Measurements from ENCODE around the gene AUTS2.

The AUTS2 gene

DNA sequence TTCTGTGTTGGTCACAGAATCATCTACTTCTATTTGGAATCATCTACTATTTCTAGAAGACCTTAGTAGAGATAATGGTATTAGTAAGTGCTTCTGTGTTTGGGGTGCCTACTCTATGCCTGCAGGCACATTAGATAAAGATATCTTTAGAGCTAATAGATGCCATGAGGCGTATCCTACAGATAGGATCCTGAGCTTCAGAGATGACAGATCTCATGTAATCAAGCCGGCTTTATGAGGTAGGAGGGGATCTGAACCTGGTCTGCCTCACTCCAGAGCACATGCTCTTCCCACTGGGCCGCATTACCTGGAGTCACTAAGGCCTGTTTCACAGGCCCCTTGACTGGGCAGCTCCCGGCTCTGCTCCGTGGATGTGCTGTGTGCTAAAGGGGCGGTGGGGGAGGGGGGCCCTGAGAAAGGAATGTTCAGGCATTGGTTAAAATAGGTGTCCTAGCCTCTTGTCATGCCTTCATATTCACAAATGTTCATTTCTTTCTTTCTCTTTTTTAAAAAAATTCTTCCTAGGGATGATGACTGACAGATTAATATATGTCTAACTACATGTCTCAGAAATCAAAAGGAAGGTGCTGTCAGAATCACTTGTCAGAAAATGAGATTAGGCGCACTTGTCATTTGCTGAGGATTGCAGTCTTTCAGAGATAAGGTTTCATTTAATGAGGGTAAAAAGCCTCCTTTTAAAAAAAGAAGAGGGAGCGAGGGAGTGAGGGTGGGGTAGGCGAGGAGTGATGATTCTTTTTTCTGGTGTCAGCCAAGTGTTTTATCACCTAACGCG, 1075.7 kb downstream of the AUTS2 start:
- no peaks in the 10 kb centered on the region for H3K9me3 ChIP-seq (ENCODE audit: insufficient read depth, low read length)
- no peak overlapping the region for H3K9ac ChIP-seq (ENCODE audit: insufficient read length, low read depth)
- H3K4me3 ChIP-seq (ENCODE audit: insufficient read length, low read depth): no peak overlapping the region
- DNase-seq (ENCODE audit: low read depth, low spot score): no peak
- TF ChIP-seq SUZ12 (IDR thresholded peaks at IDR 0.05; ENCODE audit: extremely low read depth, insufficient read depth, insufficient read length): no peak
- no peak for TF ChIP-seq YY1 (IDR thresholded peaks at IDR 0.05; ENCODE audit: insufficient read depth, insufficient read length)
- no peak for TF ChIP-seq ZNF274 (IDR thresholded peaks at IDR 0.05; ENCODE audit: low read depth, low read length)
- no peaks in the 10 kb centered on the region for H3K4me1 ChIP-seq (ENCODE audit: insufficient read depth, insufficient read length)
- no peaks in the 10 kb centered on the region for H3K27me3 ChIP-seq (ENCODE audit: insufficient read depth, insufficient read length)
- no peaks in the 10 kb centered on the region for H3K36me3 ChIP-seq (ENCODE audit: insufficient read depth, insufficient read length, low read length)

DNA sequence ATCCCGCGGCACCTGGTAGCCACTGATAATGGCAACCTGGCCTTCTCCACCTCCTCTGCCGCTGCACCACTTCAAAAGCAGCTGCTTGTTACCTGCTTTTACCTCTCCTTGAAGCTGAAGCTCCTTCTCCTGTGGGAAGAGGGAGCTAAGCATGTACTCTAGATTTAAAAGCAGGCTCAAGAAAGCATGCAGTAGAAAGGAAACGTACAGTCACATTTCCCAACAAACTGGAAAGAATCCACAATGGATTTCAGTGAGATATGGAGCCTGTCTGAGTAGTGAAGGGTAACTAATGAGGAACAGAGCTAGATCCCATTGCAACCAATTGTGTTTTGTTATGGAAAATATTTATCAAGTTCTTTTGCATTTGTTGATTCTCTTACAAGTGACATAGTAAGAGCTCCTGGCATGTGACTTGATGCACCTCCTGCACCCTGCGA, 1076.3 kb downstream of the AUTS2 start:
- no peaks in the 10 kb centered on the region for H3K27me3 ChIP-seq (ENCODE audit: insufficient read depth, insufficient read length)
- H3K9me3 ChIP-seq (ENCODE audit: insufficient read depth, low read length): no peaks in the 10 kb centered on the region
- no peaks in the 10 kb centered on the region for H3K4me1 ChIP-seq (ENCODE audit: insufficient read depth, insufficient read length)
- H3K36me3 ChIP-seq (ENCODE audit: insufficient read depth, insufficient read length, low read length): no peaks in the 10 kb centered on the region
- no peak overlapping the region for H3K9ac ChIP-seq (ENCODE audit: insufficient read length, low read depth)
- no peak for TF ChIP-seq ZNF274 (IDR thresholded peaks at IDR 0.05; ENCODE audit: low read depth, low read length)
- TF ChIP-seq SUZ12 (IDR thresholded peaks at IDR 0.05; ENCODE audit: extremely low read depth, insufficient read depth, insufficient read length): no peak
- no peak for TF ChIP-seq YY1 (IDR thresholded peaks at IDR 0.05; ENCODE audit: insufficient read depth, insufficient read length)
- H3K4me3 ChIP-seq (ENCODE audit: insufficient read length, low read depth): no peak overlapping the region
- no peak for DNase-seq (ENCODE audit: low read depth, low spot score)

DNA sequence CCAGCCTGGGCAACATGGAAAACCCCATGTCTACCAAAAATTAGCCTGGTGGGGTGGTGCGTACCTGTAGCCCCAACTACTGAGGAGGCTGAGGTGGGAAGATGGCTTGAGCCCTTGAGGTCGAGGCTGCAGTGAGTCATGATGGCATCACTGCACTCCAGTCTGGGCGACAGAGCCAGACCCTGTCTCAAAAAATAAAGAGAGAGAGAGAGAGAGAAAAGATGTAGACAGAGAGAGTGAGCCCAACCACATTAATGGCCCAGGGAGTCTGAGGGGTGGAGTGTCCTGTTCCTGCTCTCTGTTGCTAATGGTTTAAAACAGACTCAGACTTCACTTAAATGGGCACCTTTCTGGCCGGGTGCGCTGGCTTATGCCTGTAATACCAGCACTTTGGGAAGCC, 1078.0 kb downstream of the AUTS2 start:
- no peak overlapping the region for H3K4me3 ChIP-seq (ENCODE audit: insufficient read length, low read depth)
- no peaks in the 10 kb centered on the region for H3K36me3 ChIP-seq (ENCODE audit: insufficient read depth, insufficient read length, low read length)
- H3K4me1 ChIP-seq (ENCODE audit: insufficient read depth, insufficient read length): no peaks in the 10 kb centered on the region
- H3K9me3 ChIP-seq (ENCODE audit: insufficient read depth, low read length): no peaks in the 10 kb centered on the region
- TF ChIP-seq ZNF274 (IDR thresholded peaks at IDR 0.05; ENCODE audit: low read depth, low read length) (no peak), SUZ12 (IDR thresholded peaks at IDR 0.05; ENCODE audit: extremely low read depth, insufficient read depth, insufficient read length) (no peak)
- H3K9ac ChIP-seq (ENCODE audit: insufficient read length, low read depth): no peak overlapping the region
- DNase-seq (ENCODE audit: low read depth, low spot score): no peak
- H3K27me3 ChIP-seq (ENCODE audit: insufficient read depth, insufficient read length): no peaks in the 10 kb centered on the region

DNA sequence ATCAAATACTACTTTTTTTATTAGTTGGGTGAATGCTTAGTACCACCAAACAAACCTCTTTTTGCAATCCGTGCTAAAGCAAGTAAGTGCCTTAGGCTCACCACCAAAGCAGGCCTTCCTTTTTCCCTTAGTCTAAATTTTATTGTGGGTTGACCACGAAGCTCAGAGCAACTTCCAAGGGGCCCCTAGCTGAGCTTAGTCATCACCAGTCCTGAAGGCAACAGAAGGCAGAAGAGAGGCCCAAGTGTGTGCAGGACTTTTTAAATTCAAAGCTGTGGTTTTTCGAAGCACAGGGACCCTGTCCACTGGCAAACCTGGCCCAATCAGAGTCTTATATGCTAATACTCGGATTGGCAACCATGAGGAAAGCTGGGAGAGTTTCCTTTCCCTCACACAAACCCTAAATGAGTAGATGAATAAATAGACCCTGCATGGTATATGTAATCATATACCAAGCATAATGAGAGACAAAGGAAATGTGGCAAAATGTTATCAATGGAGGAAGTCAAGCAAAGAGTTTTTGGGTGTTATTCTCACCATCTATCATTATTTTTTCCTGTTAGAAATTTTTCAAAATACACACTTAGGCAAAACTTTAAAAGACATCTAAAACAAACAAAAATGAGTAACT, 1080.5 kb downstream of the AUTS2 start:
- no peaks in the 10 kb centered on the region for H3K9me3 ChIP-seq (ENCODE audit: insufficient read depth, low read length)
- H3K4me1 ChIP-seq (ENCODE audit: insufficient read depth, insufficient read length): no peaks in the 10 kb centered on the region
- no peak overlapping the region for H3K4me3 ChIP-seq (ENCODE audit: insufficient read length, low read depth)
- H3K36me3 ChIP-seq (ENCODE audit: insufficient read depth, insufficient read length, low read length): no peaks in the 10 kb centered on the region
- DNase-seq (ENCODE audit: low read depth, low spot score): no peak
- TF ChIP-seq YY1 (IDR thresholded peaks at IDR 0.05; ENCODE audit: insufficient read depth, insufficient read length) (no peak), ZNF274 (IDR thresholded peaks at IDR 0.05; ENCODE audit: low read depth, low read length) (no peak), SUZ12 (IDR thresholded peaks at IDR 0.05; ENCODE audit: extremely low read depth, insufficient read depth, insufficient read length) (no peak)
- H3K9ac ChIP-seq (ENCODE audit: insufficient read length, low read depth): no peak overlapping the region
- H3K27me3 ChIP-seq (ENCODE audit: insufficient read depth, insufficient read length): peaks cover 6% of the 10 kb centered on the region

- H3K9ac ChIP-seq (ENCODE audit: insufficient read length, low read depth): no peak overlapping the region
- H3K4me1 ChIP-seq (ENCODE audit: insufficient read depth, insufficient read length): no peaks in the 10 kb centered on the region
- DNase-seq (ENCODE audit: low read depth, low spot score): no peak
- H3K27me3 ChIP-seq (ENCODE audit: insufficient read depth, insufficient read length): peaks cover 8% of the 10 kb centered on the region
- no peaks in the 10 kb centered on the region for H3K9me3 ChIP-seq (ENCODE audit: insufficient read depth, low read length)
- no peaks in the 10 kb centered on the region for H3K36me3 ChIP-seq (ENCODE audit: insufficient read depth, insufficient read length, low read length)
- no peak overlapping the region for H3K4me3 ChIP-seq (ENCODE audit: insufficient read length, low read depth)
- TF ChIP-seq SUZ12 (IDR thresholded peaks at IDR 0.05; ENCODE audit: extremely low read depth, insufficient read depth, insufficient read length) (no peak), ZNF274 (IDR thresholded peaks at IDR 0.05; ENCODE audit: low read depth, low read length) (no peak), YY1 (IDR thresholded peaks at IDR 0.05; ENCODE audit: insufficient read depth, insufficient read length) (no peak)
These were observed 1081.4 kb downstream of the AUTS2 start for GRCh38 chr7:70679661-70680060.

GRCh38 chr7:70680306-70680705, 1082.0 kb downstream of the AUTS2 start:
- no peaks in the 10 kb centered on the region for H3K36me3 ChIP-seq (ENCODE audit: insufficient read depth, insufficient read length, low read length)
- TF ChIP-seq YY1 (IDR thresholded peaks at IDR 0.05; ENCODE audit: insufficient read depth, insufficient read length) (no peak), ZNF274 (IDR thresholded peaks at IDR 0.05; ENCODE audit: low read depth, low read length) (no peak), SUZ12 (IDR thresholded peaks at IDR 0.05; ENCODE audit: extremely low read depth, insufficient read depth, insufficient read length) (no peak)
- H3K9me3 ChIP-seq (ENCODE audit: insufficient read depth, low read length): no peaks in the 10 kb centered on the region
- no peak overlapping the region for H3K4me3 ChIP-seq (ENCODE audit: insufficient read length, low read depth)
- H3K4me1 ChIP-seq (ENCODE audit: insufficient read depth, insufficient read length): no peaks in the 10 kb centered on the region
- DNase-seq (ENCODE audit: low read depth, low spot score): no peak
- no peak overlapping the region for H3K9ac ChIP-seq (ENCODE audit: insufficient read length, low read depth)
- H3K27me3 ChIP-seq (ENCODE audit: insufficient read depth, insufficient read length): peaks cover 8% of the 10 kb centered on the region

GRCh38 chr7:70680743-70681468, 1082.6 kb downstream of the AUTS2 start:
- Histone ChIP-seq H3K36me3 (ENCODE audit: insufficient read depth, insufficient read length, low read length) (no peaks in the 10 kb centered on the region), H3K27me3 (ENCODE audit: insufficient read depth, insufficient read length) (peaks cover 8% of the 10 kb centered on the region), H3K4me3 (ENCODE audit: insufficient read length, low read depth) (no peak overlapping the region), H3K9ac (ENCODE audit: insufficient read length, low read depth) (no peak overlapping the region), H3K4me1 (ENCODE audit: insufficient read depth, insufficient read length) (no peaks in the 10 kb centered on the region), H3K9me3 (ENCODE audit: insufficient read depth, low read length) (no peaks in the 10 kb centered on the region)
- DNase-seq (ENCODE audit: low read depth, low spot score): no peak
- TF ChIP-seq ZNF274 (IDR thresholded peaks at IDR 0.05; ENCODE audit: low read depth, low read length) (no peak), YY1 (IDR thresholded peaks at IDR 0.05; ENCODE audit: insufficient read depth, insufficient read length) (no peak), SUZ12 (IDR thresholded peaks at IDR 0.05; ENCODE audit: extremely low read depth, insufficient read depth, insufficient read length) (no peak)
